Breast epithelium (tissue), 4 donors: ENCODE results near the gene FAM120A. TPM values are rescaled to one million over a fixed set of nuclear protein-coding genes. Genes with fewer than 3 reads are reported as not detected.

Experiments
- DNase-seq, 2 donors: peaks; one replicate each; pipeline ENCODE4 v3.0.0-alpha.2; 2019; ENCODE audit warnings: low spot score in 2 of 2
- H3K27ac ChIP-seq, 2 donors: fragments of 200-600 bp; sonication (generic) in 1 of 2; one replicate each; pipeline ENCODE4 v1.5.1; 2016 to 2019; ENCODE audit warnings: mild to moderate bottlenecking in 1 of 2
- H3K27me3 ChIP-seq, 2 donors: fragments of 200-600 bp; sonication (generic) in 1 of 2; one replicate each; pipeline versions ENCODE4 v1.5.1 to v1.6.0; 2017 to 2019; ENCODE audit warnings: control low read depth in 1 of 2, mild to moderate bottlenecking in 1 of 2
- H3K36me3 ChIP-seq: fragments of 200-600 bp; one replicate; pipeline ENCODE4 v1.5.1; 2019
- H3K4me1 ChIP-seq, 2 donors: fragments of 200-600 bp; sonication (generic); one replicate each; pipeline ENCODE4 v1.5.1; 2016 to 2019; ENCODE audit warnings: control low read depth in 1 of 2
- H3K4me3 ChIP-seq, 3 donors: fragments of 200-600 bp; sonication (generic); 1 replicate in 2 of 3; 2 replicates in 1 of 3; pipeline ENCODE4 v1.5.1; 2016 to 2019; ENCODE audit warnings: mild to moderate bottlenecking in 3 of 3, moderate library complexity in 2 of 3
- H3K9me3 ChIP-seq, 2 donors: fragments of 200-600 bp; sonication (generic) in 1 of 2; one replicate each; pipeline ENCODE4 v1.5.1; 2016 to 2019; ENCODE audit warnings: control low read depth in 1 of 2
- CTCF ChIP-seq, 3 donors: fragments of 450-650 bp; IDR thresholded peaks; one replicate each; pipeline ENCODE4 v1.5.1; 2016 to 2017; ENCODE audit warnings: antibody characterized with exemption in 3 of 3, mild to moderate bottlenecking in 3 of 3, moderate library complexity in 3 of 3
- POLR2A ChIP-seq: fragments of 450-650 bp; IDR thresholded peaks from one replicate; pipeline ENCODE4 v1.6.1; 2016; ENCODE audit warnings: antibody characterized with exemption, mild to moderate bottlenecking, moderate library complexity
- POLR2AphosphoS5 ChIP-seq, 3 donors: sonication (generic); formaldehyde crosslinking; IDR thresholded peaks; one replicate each; pipeline ENCODE4 v1.6.1; 2017; ENCODE audit warnings: antibody characterized with exemption in 3 of 3
- intact Hi-C: fragments of 100-400 bp; cut with DNase I; formaldehyde crosslinking; loops from one replicate; pipeline ENCODE4 v1.15.1; 2023; ENCODE audit warnings: low total_unique reads
- total RNA-seq, 3 donors: library from RNA; depleted of rRNA; stranded (reverse); fragments of >200 nt; gene quantifications; one replicate each; pipeline ENCODE4 v1.1.0, GENCODE V29; 2016

FAM120A gene
- total RNA-seq, 3 donors from 2014 or later, result 71.0 to 103 (median 89.6) TPM

GRCh38 chr9:93465855-93466254, 14.4 kb downstream of the FAM120A start:
- Histone ChIP-seq H3K4me3 (no peak overlapping the region), H3K9me3 (no peaks in the 10 kb centered on the region), H3K27me3 (no peaks in the 10 kb centered on the region), H3K36me3 (no peaks in the 10 kb centered on the region), H3K4me1 (peaks cover 0 to 26% of the 10 kb centered on the region in 2 donors), H3K27ac (peak overlapping the region in 1 of 2 donors; percentile 15)
- no peak for DNase-seq
- no peak for TF ChIP-seq POLR2AphosphoS5 (IDR thresholded peaks at IDR 0.05)
- TF ChIP-seq CTCF (IDR thresholded peaks at IDR 0.05), result no peak
- TF ChIP-seq POLR2A, result no peak
- intact Hi-C loops, result no loop called here

GRCh38 chr9:93466416-93467061, 15.1 kb downstream of the FAM120A start:
- H3K4me3 ChIP-seq, result no peak overlapping the region
- intact Hi-C loops, result no loop called here
- H3K27me3 ChIP-seq, result no peaks in the 10 kb centered on the region
- H3K9me3 ChIP-seq, result no peaks in the 10 kb centered on the region
- peaks cover 0 to 26% of the 10 kb centered on the region in 2 donors for H3K4me1 ChIP-seq
- H3K36me3 ChIP-seq, result no peaks in the 10 kb centered on the region
- H3K27ac ChIP-seq, result no peak overlapping the region
- TF ChIP-seq POLR2AphosphoS5 (IDR thresholded peaks at IDR 0.05), result no peak
- TF ChIP-seq CTCF (IDR thresholded peaks at IDR 0.05), result no peak
- no peak for TF ChIP-seq POLR2A
- DNase-seq, result no peak

- H3K4me3 ChIP-seq, result no peak overlapping the region
- H3K4me1 ChIP-seq, result peaks cover 0 to 26% of the 10 kb centered on the region in 2 donors
- TF ChIP-seq CTCF (IDR thresholded peaks at IDR 0.05) (no peak), POLR2AphosphoS5 (IDR thresholded peaks at IDR 0.05) (no peak), POLR2A (no peak)
- no peak for DNase-seq
- H3K27me3 ChIP-seq, result no peaks in the 10 kb centered on the region
- no peaks in the 10 kb centered on the region for H3K9me3 ChIP-seq
- no peak overlapping the region for H3K27ac ChIP-seq
- H3K36me3 ChIP-seq, result no peaks in the 10 kb centered on the region
- intact Hi-C loops, result no loop called here
Observed at GRCh38 chr9:93467062-93467416, 15.6 kb downstream of the FAM120A start.

- H3K27ac ChIP-seq, result no peak overlapping the region
- no peaks in the 10 kb centered on the region for H3K9me3 ChIP-seq
- intact Hi-C loops, result no loop called here
- H3K4me3 ChIP-seq, result no peak overlapping the region
- no peaks in the 10 kb centered on the region for H3K27me3 ChIP-seq
- no peaks in the 10 kb centered on the region for H3K36me3 ChIP-seq
- no peak for DNase-seq
- H3K4me1 ChIP-seq, result peaks cover 0 to 26% of the 10 kb centered on the region in 2 donors
- TF ChIP-seq POLR2AphosphoS5 (IDR thresholded peaks at IDR 0.05), result no peak
- TF ChIP-seq CTCF (IDR thresholded peaks at IDR 0.05), result no peak
- no peak for TF ChIP-seq POLR2A
Observed at GRCh38 chr9:93467462-93467861, 16.0 kb downstream of the FAM120A start.

GRCh38 chr9:93468763-93469456, 17.4 kb downstream of the FAM120A start:
- no peak for DNase-seq
- no peaks in the 10 kb centered on the region for H3K9me3 ChIP-seq
- no peaks in the 10 kb centered on the region for H3K27me3 ChIP-seq
- H3K4me3 ChIP-seq, result peak overlapping the region in 1 of 3 donors; percentile 13
- H3K36me3 ChIP-seq, result no peaks in the 10 kb centered on the region
- TF ChIP-seq CTCF (IDR thresholded peaks at IDR 0.05), result no peak
- no peak for TF ChIP-seq POLR2A
- TF ChIP-seq POLR2AphosphoS5 (IDR thresholded peaks at IDR 0.05), result no peak
- H3K27ac ChIP-seq, result peak overlapping the region in 1 of 2 donors; percentile 59
- H3K4me1 ChIP-seq, result peaks cover 0 to 26% of the 10 kb centered on the region in 2 donors
- intact Hi-C loops, result no loop called here
